Measurements from ENCODE around the gene CHD8. TPM values are rescaled to one million over a fixed set of nuclear protein-coding genes. Genes with fewer than 3 reads are reported as not detected.

CHD8 gene
- total and polyA plus RNA-seq, 2 of the 13 experiments (the other 11 are each of a cell fraction or from before 2014, with no cell fraction given), result 35.1 to 79.6 TPM

GRCh38 chr14:21455912-21456667, at the start of gene CHD8 (continued):
- peak; percentile 30; the same call in 1 of the 2 replicates for TF ChIP-seq AHDC1 (CRISPR knock-in tag; IDR thresholded peaks at IDR 0.05; ENCODE audit: borderline replicate concordance)
- TF ChIP-seq ZNF549 (CRISPR knock-in tag; IDR thresholded peaks at IDR 0.05), result no peak
- TF ChIP-seq CBX2 (IDR thresholded peaks at IDR 0.05; ENCODE audit: low read depth, low read length), result no peak
- 0 out of 2 replicates have a peak, but pooled peaks have one; percentile 22 for TF ChIP-seq CBX2 (CRISPR knock-in tag; IDR thresholded peaks at IDR 0.05; ENCODE audit: low read depth)
- no peak for TF ChIP-seq LCORL (IDR thresholded peaks at IDR 0.05)
- peak; percentile 77; the same call in 1 of the 2 replicates for TF ChIP-seq LCORL (CRISPR knock-in tag; IDR thresholded peaks at IDR 0.05)
- TF ChIP-seq FOXO1 (CRISPR knock-in tag; IDR thresholded peaks at IDR 0.05), result peak; percentile 63; the same call in 1 of the 2 replicates
- TF ChIP-seq POGK (CRISPR knock-in tag; conservative IDR thresholded peaks at IDR 0.05), result peak; percentile 91
- TF ChIP-seq ZNF414 (CRISPR knock-in tag; IDR thresholded peaks at IDR 0.05), result peak; percentile 87; the same call in 1 of the 2 replicates
- TF ChIP-seq ZNF496 (CRISPR knock-in tag; IDR thresholded peaks at IDR 0.05; ENCODE audit: insufficient replicate concordance), result no peak
- no peak; the same call in 1 of the 2 replicates for TF ChIP-seq ZNF619 (CRISPR knock-in tag; IDR thresholded peaks at IDR 0.05)
- TF ChIP-seq RELA (CRISPR knock-in tag; IDR thresholded peaks at IDR 0.05), result no peak
- 0 out of 2 replicates have a peak, but pooled peaks have one; percentile 14 for TF ChIP-seq MEIS2 (CRISPR knock-in tag; IDR thresholded peaks at IDR 0.05)
- TF ChIP-seq SALL1 (CRISPR knock-in tag; IDR thresholded peaks at IDR 0.05), result peak; percentile 94
- TF ChIP-seq PRDM4 (CRISPR knock-in tag; IDR thresholded peaks at IDR 0.05; ENCODE audit: borderline replicate concordance), result no peak
- TF ChIP-seq PAX8 (CRISPR knock-in tag; IDR thresholded peaks at IDR 0.05; ENCODE audit: borderline replicate concordance), result no peak
- no peak for TF ChIP-seq REXO4 (CRISPR knock-in tag; IDR thresholded peaks at IDR 0.05; ENCODE audit: borderline replicate concordance)
- TF ChIP-seq TGIF2 (CRISPR knock-in tag; IDR thresholded peaks at IDR 0.05), result peak; percentile 22; the same call in 1 of the 2 replicates
- TF ChIP-seq GATAD2A (CRISPR knock-in tag; IDR thresholded peaks at IDR 0.05), result peak; percentile 86
- peak; percentile 99 for TF ChIP-seq ELF3 (CRISPR knock-in tag; IDR thresholded peaks at IDR 0.05)
